Testis (tissue), 2 donors: ENCODE results near the gene CDH12.

ENCODE experiments used
- POLR2A ChIP-seq: fragments of 450-650 bp; IDR thresholded peaks from one replicate; pipeline ENCODE4 v1.6.1; 2017; ENCODE audit warnings: antibody characterized with exemption, mild to moderate bottlenecking, moderate library complexity
- TF ChIP-seq, protein P1 (sequence below), 3 experiments: fragments of 450-650 bp in 2 of 3; fragments of 200-600 bp in 1 of 3; sonication (generic) in 1 of 3; IDR thresholded peaks; one replicate each; pipeline ENCODE4 v1.5.1; 2016 to 2019; ENCODE audit warnings: antibody characterized with exemption in 3 of 3, mild to moderate bottlenecking in 2 of 3, moderate library complexity in 1 of 3

DNA sequence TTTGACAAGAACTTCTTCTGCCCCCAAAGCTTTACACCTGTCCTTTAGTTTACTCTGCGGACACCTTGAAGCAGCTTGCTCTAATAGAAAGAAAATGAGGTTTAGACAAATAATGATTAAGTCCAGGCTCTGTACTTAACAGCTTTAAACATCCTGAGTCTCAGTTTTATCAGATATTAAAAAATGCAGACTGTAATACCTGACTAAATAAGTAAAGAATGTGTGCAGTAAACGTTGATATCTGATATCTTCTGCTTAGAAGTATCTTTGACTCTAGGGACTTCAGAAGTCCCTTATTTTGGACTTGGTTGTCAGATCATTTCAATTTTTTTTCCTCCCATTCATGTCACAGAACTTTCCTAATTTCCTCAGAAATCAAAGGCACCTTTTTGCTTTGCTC lies 1060.4 kb downstream of the CDH12 start:
- TF ChIP-seq, protein P1, sequence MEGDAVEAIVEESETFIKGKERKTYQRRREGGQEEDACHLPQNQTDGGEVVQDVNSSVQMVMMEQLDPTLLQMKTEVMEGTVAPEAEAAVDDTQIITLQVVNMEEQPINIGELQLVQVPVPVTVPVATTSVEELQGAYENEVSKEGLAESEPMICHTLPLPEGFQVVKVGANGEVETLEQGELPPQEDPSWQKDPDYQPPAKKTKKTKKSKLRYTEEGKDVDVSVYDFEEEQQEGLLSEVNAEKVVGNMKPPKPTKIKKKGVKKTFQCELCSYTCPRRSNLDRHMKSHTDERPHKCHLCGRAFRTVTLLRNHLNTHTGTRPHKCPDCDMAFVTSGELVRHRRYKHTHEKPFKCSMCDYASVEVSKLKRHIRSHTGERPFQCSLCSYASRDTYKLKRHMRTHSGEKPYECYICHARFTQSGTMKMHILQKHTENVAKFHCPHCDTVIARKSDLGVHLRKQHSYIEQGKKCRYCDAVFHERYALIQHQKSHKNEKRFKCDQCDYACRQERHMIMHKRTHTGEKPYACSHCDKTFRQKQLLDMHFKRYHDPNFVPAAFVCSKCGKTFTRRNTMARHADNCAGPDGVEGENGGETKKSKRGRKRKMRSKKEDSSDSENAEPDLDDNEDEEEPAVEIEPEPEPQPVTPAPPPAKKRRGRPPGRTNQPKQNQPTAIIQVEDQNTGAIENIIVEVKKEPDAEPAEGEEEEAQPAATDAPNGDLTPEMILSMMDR (IDR thresholded peaks at IDR 0.05): no peak
- no peak for TF ChIP-seq POLR2A
